Measurements from ENCODE around the gene NKD2.

NKD2 gene

GRCh38 chr5:1027631-1028441 lies 19.2 kb downstream of the NKD2 start:
- Mint-ChIP-seq H3K27me3 (peaks cover 7 to 14% of the 10 kb centered on the region in 2 donors), H3K4me3 (no peak overlapping the region), H3K4me1 (ENCODE audit: low read depth in 2 of 2) (no peaks in the 10 kb centered on the region), H3K36me3 (ENCODE audit: insufficient read depth) (no peaks in the 10 kb centered on the region), H3K9me3 (no peaks in the 10 kb centered on the region), H3K27ac (no peak overlapping the region)
- DNase-seq (no peak), ATAC-seq (replicated peaks) (no peak)

- Mint-ChIP-seq H3K27me3 (peaks cover 7 to 20% of the 10 kb centered on the region in 2 donors), H3K9me3 (no peaks in the 10 kb centered on the region), H3K4me3 (no peak overlapping the region), H3K36me3 (ENCODE audit: insufficient read depth) (no peaks in the 10 kb centered on the region), H3K4me1 (ENCODE audit: low read depth in 2 of 2) (no peaks in the 10 kb centered on the region), H3K27ac (no peak overlapping the region)
- no peak for ATAC-seq (replicated peaks)
- no peak for DNase-seq
Observed at GRCh38 chr5:1028481-1029281, 20.1 kb downstream of the NKD2 start.

GRCh38 chr5:1029282-1029944 lies 20.8 kb downstream of the NKD2 start:
- ATAC-seq (replicated peaks) (no peak), DNase-seq (no peak)
- no peak overlapping the region for H3K4me3 Mint-ChIP-seq
- H3K9me3 Mint-ChIP-seq, result no peaks in the 10 kb centered on the region
- H3K4me1 Mint-ChIP-seq (ENCODE audit: low read depth in 2 of 2), result no peaks in the 10 kb centered on the region
- H3K27ac Mint-ChIP-seq, result no peak overlapping the region
- peaks cover 7 to 26% of the 10 kb centered on the region in 2 donors for H3K27me3 Mint-ChIP-seq
- no peaks in the 10 kb centered on the region for H3K36me3 Mint-ChIP-seq (ENCODE audit: insufficient read depth)

- no peak for DNase-seq
- H3K36me3 Mint-ChIP-seq (ENCODE audit: insufficient read depth), result no peaks in the 10 kb centered on the region
- peaks cover 2% of the 10 kb centered on the region in 2 donors for H3K4me1 Mint-ChIP-seq (ENCODE audit: low read depth in 2 of 2)
- no peaks in the 10 kb centered on the region for H3K9me3 Mint-ChIP-seq
- peaks cover 10 to 33% of the 10 kb centered on the region in 2 donors for H3K27me3 Mint-ChIP-seq
- no peak overlapping the region for H3K4me3 Mint-ChIP-seq
- H3K27ac Mint-ChIP-seq, result no peak overlapping the region
- no peak for ATAC-seq (replicated peaks)
Observed at GRCh38 chr5:1029945-1030625, 21.5 kb downstream of the NKD2 start.

GRCh38 chr5:1030801-1031271 lies 22.2 kb downstream of the NKD2 start:
- no peak for ATAC-seq (replicated peaks)
- H3K9me3 Mint-ChIP-seq, result no peaks in the 10 kb centered on the region
- no peak overlapping the region for H3K4me3 Mint-ChIP-seq
- DNase-seq, result no peak
- no peak overlapping the region for H3K27ac Mint-ChIP-seq
- H3K4me1 Mint-ChIP-seq (ENCODE audit: low read depth in 2 of 2), result peaks cover 2 to 3% of the 10 kb centered on the region in 2 donors
- H3K36me3 Mint-ChIP-seq (ENCODE audit: insufficient read depth), result no peaks in the 10 kb centered on the region
- peaks cover 12 to 37% of the 10 kb centered on the region in 2 donors for H3K27me3 Mint-ChIP-seq

- Mint-ChIP-seq H3K27me3 (peaks cover 12 to 37% of the 10 kb centered on the region in 2 donors), H3K4me3 (no peak overlapping the region), H3K27ac (no peak overlapping the region), H3K36me3 (ENCODE audit: insufficient read depth) (no peaks in the 10 kb centered on the region), H3K4me1 (ENCODE audit: low read depth in 2 of 2) (peaks cover 2 to 3% of the 10 kb centered on the region in 2 donors), H3K9me3 (no peaks in the 10 kb centered on the region)
- DNase-seq, result no peak
- no peak for ATAC-seq (replicated peaks)
Observed at GRCh38 chr5:1031306-1031959, 22.8 kb downstream of the NKD2 start.

- Mint-ChIP-seq H3K27ac (no peak overlapping the region), H3K4me3 (no peak overlapping the region), H3K4me1 (ENCODE audit: low read depth in 2 of 2) (peaks cover 2 to 3% of the 10 kb centered on the region in 2 donors), H3K9me3 (no peaks in the 10 kb centered on the region), H3K36me3 (ENCODE audit: insufficient read depth) (no peaks in the 10 kb centered on the region), H3K27me3 (peaks cover 12 to 37% of the 10 kb centered on the region in 2 donors)
- ATAC-seq (replicated peaks) (no peak), DNase-seq (no peak)
Observed at GRCh38 chr5:1032011-1032410, 23.4 kb downstream of the NKD2 start.

GRCh38 chr5:1032551-1033027 lies 24.0 kb downstream of the NKD2 start:
- no peak for DNase-seq
- Mint-ChIP-seq H3K4me3 (no peak overlapping the region), H3K36me3 (ENCODE audit: insufficient read depth) (no peaks in the 10 kb centered on the region)

GRCh38 chr5:1033178-1033577 lies 24.6 kb downstream of the NKD2 start:
- Mint-ChIP-seq H3K9me3 (no peaks in the 10 kb centered on the region), H3K27me3 (peaks cover 12 to 37% of the 10 kb centered on the region in 2 donors), H3K36me3 (ENCODE audit: insufficient read depth) (no peaks in the 10 kb centered on the region), H3K4me1 (ENCODE audit: low read depth in 2 of 2) (peaks cover 2 to 3% of the 10 kb centered on the region in 2 donors), H3K4me3 (no peak overlapping the region), H3K27ac (no peak overlapping the region)
- DNase-seq, result no peak
- no peak for ATAC-seq (replicated peaks)

More at GRCh38 chr5:1032551-1033027, 24.0 kb downstream of the NKD2 start:
- peaks cover 12 to 37% of the 10 kb centered on the region in 2 donors for H3K27me3 Mint-ChIP-seq
- peaks cover 2 to 3% of the 10 kb centered on the region in 2 donors for H3K4me1 Mint-ChIP-seq (ENCODE audit: low read depth in 2 of 2)
- no peak overlapping the region for H3K27ac Mint-ChIP-seq
- H3K9me3 Mint-ChIP-seq, result no peaks in the 10 kb centered on the region
- no peak for ATAC-seq (replicated peaks)

GRCh38 chr5:1033606-1034420 lies 25.2 kb downstream of the NKD2 start:
- Mint-ChIP-seq H3K27ac (no peak overlapping the region), H3K36me3 (ENCODE audit: insufficient read depth) (no peaks in the 10 kb centered on the region), H3K27me3 (peaks cover 12 to 37% of the 10 kb centered on the region in 2 donors), H3K4me1 (ENCODE audit: low read depth in 2 of 2) (peaks cover 2 to 3% of the 10 kb centered on the region in 2 donors), H3K9me3 (no peaks in the 10 kb centered on the region), H3K4me3 (no peak overlapping the region)
- no peak for ATAC-seq (replicated peaks)
- no peak for DNase-seq

- Mint-ChIP-seq H3K9me3 (no peaks in the 10 kb centered on the region), H3K27me3 (peaks cover 12 to 37% of the 10 kb centered on the region in 2 donors), H3K4me3 (no peak overlapping the region), H3K4me1 (ENCODE audit: low read depth in 2 of 2) (peaks cover 2 to 3% of the 10 kb centered on the region in 2 donors), H3K27ac (no peak overlapping the region), H3K36me3 (ENCODE audit: insufficient read depth) (no peaks in the 10 kb centered on the region)
- DNase-seq (no peak), ATAC-seq (replicated peaks) (no peak)
Observed at GRCh38 chr5:1034421-1034905, 25.9 kb downstream of the NKD2 start.

GRCh38 chr5:1034986-1035385 lies 26.4 kb downstream of the NKD2 start:
- Mint-ChIP-seq H3K9me3 (no peaks in the 10 kb centered on the region), H3K36me3 (ENCODE audit: insufficient read depth) (no peaks in the 10 kb centered on the region), H3K27ac (no peak overlapping the region), H3K27me3 (peaks cover 12 to 37% of the 10 kb centered on the region in 2 donors), H3K4me3 (no peak overlapping the region), H3K4me1 (ENCODE audit: low read depth in 2 of 2) (peaks cover 2 to 3% of the 10 kb centered on the region in 2 donors)
- no peak for DNase-seq
- no peak for ATAC-seq (replicated peaks)

Measured in effector memory CD8-positive, alpha-beta T cell (primary cell).